HepG2 (cell line): ENCODE results near the gene BCAS4. TPM values are rescaled to one million over a fixed set of nuclear protein-coding genes. Genes with fewer than 3 reads are reported as not detected.

ENCODE experiments used
- CSRNP2 ChIP-seq: sonication (generic); formaldehyde crosslinking; conservative IDR thresholded peaks from 2 replicates; pipeline ENCODE4 v1.8.0; 2022; ENCODE audit warnings: low read depth, missing genetic modification reagents
- GPN1 ChIP-seq: sonication (generic); formaldehyde crosslinking; IDR thresholded peaks from 2 replicates; pipeline ENCODE4 v1.5.1; 2020; ENCODE audit warnings: missing genetic modification reagents, borderline replicate concordance
- KMT2B ChIP-seq: IDR thresholded peaks from 2 replicates; pipeline ENCODE4 v1.6.1; 2016; ENCODE audit warnings: missing genetic modification reagents, missing compliant biosample characterization
- MAFK ChIP-seq, 2 experiments: IDR thresholded peaks in 1 of 2; conservative IDR thresholded peaks in 1 of 2; 2 replicates each; pipeline ENCODE4 v1.6.1; 2011; ENCODE audit warnings: improper control_type of control experiment in 2 of 2, low read length in 2 of 2
- MZF1 ChIP-seq: sonication (generic); formaldehyde crosslinking; IDR thresholded peaks from 2 replicates; pipeline ENCODE4 v1.8.1; 2023; ENCODE audit warnings: mild to moderate bottlenecking, missing genetic modification reagents, borderline replicate concordance
- NKX3-1 ChIP-seq: sonication (generic); formaldehyde crosslinking; IDR thresholded peaks from 2 replicates; pipeline ENCODE4 v1.5.0; 2020; ENCODE audit warnings: missing genetic modification reagents
- PCBP1 ChIP-seq: fragments of 200-400 bp; formaldehyde crosslinking; IDR thresholded peaks from 2 replicates; pipeline ENCODE4 v1.6.1; 2017; ENCODE audit warnings: mild to moderate bottlenecking, low read depth, low read length, borderline replicate concordance
- PHF20 ChIP-seq: sonication (generic); formaldehyde crosslinking; IDR thresholded peaks from 2 replicates; pipeline ENCODE4 v1.5.0; 2020; ENCODE audit warnings: mild to moderate bottlenecking, missing genetic modification reagents
- SALL1 ChIP-seq: sonication (generic); formaldehyde crosslinking; IDR thresholded peaks from 2 replicates; pipeline ENCODE4 v1.8.0; 2022; ENCODE audit warnings: mild to moderate bottlenecking, missing genetic modification reagents
- TBP ChIP-seq: sonication (generic); formaldehyde crosslinking; IDR thresholded peaks from 2 replicates; pipeline ENCODE4 v1.5.0; 2020; ENCODE audit warnings: missing genetic modification reagents
- YY1 ChIP-seq: IDR thresholded peaks from 2 replicates; pipeline ENCODE4 v1.6.1; 2011; ENCODE audit warnings: low read length, low read depth, moderate library complexity, mild to moderate bottlenecking; ENCODE audit not compliant: insufficient read depth, insufficient replicate concordance
- ZBTB49 ChIP-seq: sonication (generic); formaldehyde crosslinking; IDR thresholded peaks from 2 replicates; pipeline ENCODE4 v1.4.0; 2020; ENCODE audit warnings: missing genetic modification reagents, borderline replicate concordance
- ZNF180 ChIP-seq: sonication (generic); formaldehyde crosslinking; IDR thresholded peaks from 2 replicates; pipeline ENCODE4 v1.4.0; 2020; ENCODE audit warnings: low read depth, missing genetic modification reagents, borderline replicate concordance
- ZNF563 ChIP-seq: sonication (generic); formaldehyde crosslinking; IDR thresholded peaks from 2 replicates; pipeline ENCODE4 v1.8.0; 2022; ENCODE audit warnings: mild to moderate bottlenecking, moderate library complexity, missing genetic modification reagents
- ZNF597 ChIP-seq: sonication (generic); formaldehyde crosslinking; IDR thresholded peaks from 2 replicates; pipeline ENCODE4 v1.5.0; 2020; ENCODE audit warnings: missing genetic modification reagents
- ZNF720 ChIP-seq: sonication (generic); formaldehyde crosslinking; IDR thresholded peaks from 2 replicates; pipeline ENCODE4 v1.4.0; 2020; ENCODE audit warnings: missing genetic modification reagents
- ZNF776 ChIP-seq: sonication (generic); formaldehyde crosslinking; IDR thresholded peaks from 2 replicates; pipeline ENCODE4 v1.4.0; 2020; ENCODE audit warnings: mild to moderate bottlenecking, missing genetic modification reagents
- ZNF816 ChIP-seq: sonication (generic); formaldehyde crosslinking; IDR thresholded peaks from 2 replicates; pipeline ENCODE4 v1.8.0; 2022; ENCODE audit warnings: missing genetic modification reagents, mild to moderate bottlenecking, borderline replicate concordance
- ZNF883 ChIP-seq: sonication (generic); formaldehyde crosslinking; IDR thresholded peaks from 2 replicates; pipeline ENCODE4 v1.5.1; 2020; ENCODE audit warnings: mild to moderate bottlenecking, missing genetic modification reagents; ENCODE audit errors: not compliant biosample characterization
- polyA plus RNA-seq, 8 experiments: library from polyadenylated mRNA; depleted of rRNA in 3 of 8; stranded (reverse) in 7 of 8; unstranded in 1 of 8; fragments of >200 nt; fragmentation: Illumina TruSeq in 4 of 8; extraction: Trizol in 4 of 8; gene quantifications; 2 replicates each; pipeline versions ENCODE4 v1.2.1 to v1.2.3, GENCODE V29; 2011 to 2016; ENCODE audit warnings: low read depth in 4 of 8, missing spikeins in 1 of 8, mixed read lengths in 1 of 8; ENCODE audit not compliant: insufficient read depth in 1 of 8
- total RNA-seq, 5 experiments: library from RNA; depleted of rRNA; stranded (reverse); fragments of >200 nt; fragmentation: Illumina TruSeq; extraction: Trizol; gene quantifications; 2 replicates each; pipeline ENCODE4 v1.2.3, GENCODE V29; 2016; ENCODE audit warnings: low read depth in 1 of 5
- TF ChIP-seq, protein P1 (sequence below): sonication (generic); formaldehyde crosslinking; IDR thresholded peaks from 2 replicates; pipeline ENCODE4 v1.8.0; 2022; ENCODE audit warnings: low read depth, missing genetic modification reagents
- TF ChIP-seq, protein P2 (sequence below): sonication (generic); formaldehyde crosslinking; IDR thresholded peaks from 2 replicates; pipeline ENCODE4 v1.5.1; 2020; ENCODE audit warnings: mild to moderate bottlenecking, missing genetic modification reagents, borderline replicate concordance

BCAS4 gene
- total and polyA plus RNA-seq, 2 of the 13 experiments (the other 11 are each of a cell fraction or from before 2014, with no cell fraction given): 7.2 to 8.0 TPM

- TF ChIP-seq, protein P1, sequence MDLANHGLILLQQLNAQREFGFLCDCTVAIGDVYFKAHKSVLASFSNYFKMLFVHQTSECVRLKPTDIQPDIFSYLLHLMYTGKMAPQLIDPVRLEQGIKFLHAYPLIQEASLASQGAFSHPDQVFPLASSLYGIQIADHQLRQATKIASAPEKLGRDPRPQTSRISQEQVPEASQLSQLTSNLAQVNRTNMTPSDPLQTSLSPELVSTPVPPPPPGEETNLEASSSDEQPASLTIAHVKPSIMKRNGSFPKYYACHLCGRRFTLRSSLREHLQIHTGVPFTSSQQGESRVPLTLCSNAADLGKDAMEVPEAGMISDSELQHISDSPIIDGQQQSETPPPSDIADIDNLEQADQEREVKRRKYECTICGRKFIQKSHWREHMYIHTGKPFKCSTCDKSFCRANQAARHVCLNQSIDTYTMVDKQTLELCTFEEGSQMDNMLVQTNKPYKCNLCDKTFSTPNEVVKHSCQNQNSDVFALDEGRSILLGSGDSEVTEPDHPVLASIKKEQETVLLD (CRISPR knock-in tag): no peak
- TF ChIP-seq TBP (CRISPR knock-in tag): no peak
- no peak for TF ChIP-seq GPN1 (CRISPR knock-in tag)
- TF ChIP-seq ZNF720 (CRISPR knock-in tag): no peak
- TF ChIP-seq ZNF597 (CRISPR knock-in tag): no peak; the same call in 1 of the 2 replicates
- TF ChIP-seq MZF1 (CRISPR knock-in tag): no peak
- no peak for TF ChIP-seq ZNF180 (CRISPR knock-in tag)
- peak; percentile 57; the same call in 1 of the 2 replicates for TF ChIP-seq PCBP1
- TF ChIP-seq KMT2B (CRISPR knock-in tag): peak; percentile 12
- TF ChIP-seq NKX3-1 (CRISPR knock-in tag): 0 out of 2 replicates have a peak, but pooled peaks have one; percentile 52
- TF ChIP-seq MAFK (conservative IDR thresholded peaks at IDR 0.05 in 1 of 2, IDR thresholded peaks at IDR 0.05 in 1 of 2; ENCODE audit: low read length in 2 of 2): no peak
- TF ChIP-seq, protein P2, sequence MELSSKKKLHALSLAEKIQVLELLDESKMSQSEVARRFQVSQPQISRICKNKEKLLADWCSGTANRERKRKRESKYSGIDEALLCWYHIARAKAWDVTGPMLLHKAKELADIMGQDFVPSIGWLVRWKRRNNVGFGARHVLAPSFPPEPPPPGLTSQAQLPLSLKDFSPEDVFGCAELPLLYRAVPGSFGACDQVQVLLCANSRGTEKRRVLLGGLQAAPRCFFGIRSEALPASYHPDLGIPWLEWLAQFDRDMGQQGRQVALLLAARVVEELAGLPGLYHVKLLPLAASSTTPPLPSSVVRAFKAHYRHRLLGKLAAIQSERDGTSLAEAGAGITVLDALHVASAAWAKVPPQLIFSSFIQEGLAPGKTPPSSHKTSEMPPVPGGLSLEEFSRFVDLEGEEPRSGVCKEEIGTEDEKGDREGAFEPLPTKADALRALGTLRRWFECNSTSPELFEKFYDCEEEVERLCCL (CRISPR knock-in tag): no peak
- peak; percentile 43; the same call in 1 of the 2 replicates for TF ChIP-seq SALL1 (CRISPR knock-in tag)
- TF ChIP-seq ZNF776 (CRISPR knock-in tag): 0 out of 2 replicates have a peak, but pooled peaks have one; percentile 51
- peak; percentile 92 for TF ChIP-seq ZNF563 (CRISPR knock-in tag)
- 0 out of 2 replicates have a peak, but pooled peaks have one; percentile 50 for TF ChIP-seq CSRNP2 (CRISPR knock-in tag)
- 0 out of 2 replicates have a peak, but pooled peaks have one; percentile 68 for TF ChIP-seq ZNF816 (CRISPR knock-in tag)
- TF ChIP-seq PHF20 (CRISPR knock-in tag): peak; percentile 41; the same call in 1 of the 2 replicates
- no peak for TF ChIP-seq ZBTB49
- TF ChIP-seq YY1: peak; percentile 63
- peak; percentile 76 for TF ChIP-seq ZNF883
These were observed at the start of gene BCAS4 (continued) for GRCh38 chr20:50794846-50795634.
